Fibroblast of pulmonary artery (primary cell): ENCODE measurements around the gene AGAP3.

Source experiments
- DNase-seq: peaks from one replicate; pipeline ENCODE4 v3.0.0-alpha.2; 2010; ENCODE audit warnings: low read depth
- H3K4me3 ChIP-seq: replicated peaks from 2 replicates; pipeline ENCODE4 v1.5.1; 2011; ENCODE audit warnings: low read depth, mild to moderate bottlenecking, control low read depth, low read length, moderate library complexity
- TF ChIP-seq, protein P1 (sequence below): IDR thresholded peaks from 2 replicates; pipeline ENCODE4 v1.5.1; 2011; ENCODE audit warnings: mild to moderate bottlenecking, control low read depth, low read length, inconsistent platforms; ENCODE audit errors: missing control alignments

The AGAP3 gene

GRCh38 chr7:151125846-151126481, 39.7 kb downstream of the AGAP3 start:
- no peak overlapping the region for H3K4me3 ChIP-seq
- no peak for DNase-seq
- TF ChIP-seq, protein P1, sequence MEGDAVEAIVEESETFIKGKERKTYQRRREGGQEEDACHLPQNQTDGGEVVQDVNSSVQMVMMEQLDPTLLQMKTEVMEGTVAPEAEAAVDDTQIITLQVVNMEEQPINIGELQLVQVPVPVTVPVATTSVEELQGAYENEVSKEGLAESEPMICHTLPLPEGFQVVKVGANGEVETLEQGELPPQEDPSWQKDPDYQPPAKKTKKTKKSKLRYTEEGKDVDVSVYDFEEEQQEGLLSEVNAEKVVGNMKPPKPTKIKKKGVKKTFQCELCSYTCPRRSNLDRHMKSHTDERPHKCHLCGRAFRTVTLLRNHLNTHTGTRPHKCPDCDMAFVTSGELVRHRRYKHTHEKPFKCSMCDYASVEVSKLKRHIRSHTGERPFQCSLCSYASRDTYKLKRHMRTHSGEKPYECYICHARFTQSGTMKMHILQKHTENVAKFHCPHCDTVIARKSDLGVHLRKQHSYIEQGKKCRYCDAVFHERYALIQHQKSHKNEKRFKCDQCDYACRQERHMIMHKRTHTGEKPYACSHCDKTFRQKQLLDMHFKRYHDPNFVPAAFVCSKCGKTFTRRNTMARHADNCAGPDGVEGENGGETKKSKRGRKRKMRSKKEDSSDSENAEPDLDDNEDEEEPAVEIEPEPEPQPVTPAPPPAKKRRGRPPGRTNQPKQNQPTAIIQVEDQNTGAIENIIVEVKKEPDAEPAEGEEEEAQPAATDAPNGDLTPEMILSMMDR, result no peak

- no peak overlapping the region for H3K4me3 ChIP-seq
- DNase-seq, result no peak
- TF ChIP-seq, protein P1, result no peak
Observed at GRCh38 chr7:151126491-151127137, 40.3 kb downstream of the AGAP3 start.

DNA sequence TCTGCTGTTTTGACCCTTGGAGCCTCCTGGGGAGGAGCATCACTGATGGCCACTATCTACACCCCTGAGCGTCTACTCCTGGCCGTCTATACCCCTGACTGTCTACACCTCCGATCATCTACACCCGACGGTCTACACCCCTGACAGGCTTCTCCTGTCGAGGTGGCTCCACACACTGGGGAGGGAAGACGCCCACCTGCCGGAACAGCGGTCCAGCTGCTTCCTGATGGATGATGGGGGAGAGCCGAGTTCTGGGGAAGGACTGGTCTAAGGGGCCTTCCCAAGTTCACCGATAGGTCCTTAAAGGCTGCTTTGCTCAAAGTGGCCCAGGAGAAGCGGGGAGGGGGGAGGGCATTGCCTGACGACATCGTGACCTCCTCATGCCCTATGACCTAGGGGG, 41.9 kb downstream of the AGAP3 start:
- no peak overlapping the region for H3K4me3 ChIP-seq
- no peak for DNase-seq
- TF ChIP-seq, protein P1, result no peak

DNA sequence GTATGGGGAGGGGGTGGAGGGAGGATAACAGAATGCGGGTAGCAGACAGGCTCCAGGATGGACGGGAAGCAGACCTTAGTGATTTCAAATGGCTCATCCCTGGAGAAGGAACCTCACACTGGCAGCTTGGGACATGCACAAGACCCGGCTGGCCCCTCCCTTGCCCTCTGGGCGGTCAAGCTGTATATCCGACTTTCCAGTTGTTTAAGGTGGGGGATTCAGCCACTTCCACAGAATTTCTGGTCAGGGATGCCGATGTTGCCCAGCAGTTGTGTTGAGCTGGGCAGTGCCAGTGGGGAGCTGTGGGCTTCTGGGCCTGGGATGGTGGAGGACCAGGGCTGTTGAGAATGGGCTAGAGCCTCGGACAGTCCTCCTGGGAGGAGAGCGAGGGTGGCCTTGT, 42.4 kb downstream of the AGAP3 start:
- no peak for DNase-seq
- no peak overlapping the region for H3K4me3 ChIP-seq
- TF ChIP-seq, protein P1, result no peak

- TF ChIP-seq, protein P1, result no peak
- no peak overlapping the region for H3K4me3 ChIP-seq
- no peak for DNase-seq
Observed at GRCh38 chr7:151129117-151129959, 43.1 kb downstream of the AGAP3 start.

DNA sequence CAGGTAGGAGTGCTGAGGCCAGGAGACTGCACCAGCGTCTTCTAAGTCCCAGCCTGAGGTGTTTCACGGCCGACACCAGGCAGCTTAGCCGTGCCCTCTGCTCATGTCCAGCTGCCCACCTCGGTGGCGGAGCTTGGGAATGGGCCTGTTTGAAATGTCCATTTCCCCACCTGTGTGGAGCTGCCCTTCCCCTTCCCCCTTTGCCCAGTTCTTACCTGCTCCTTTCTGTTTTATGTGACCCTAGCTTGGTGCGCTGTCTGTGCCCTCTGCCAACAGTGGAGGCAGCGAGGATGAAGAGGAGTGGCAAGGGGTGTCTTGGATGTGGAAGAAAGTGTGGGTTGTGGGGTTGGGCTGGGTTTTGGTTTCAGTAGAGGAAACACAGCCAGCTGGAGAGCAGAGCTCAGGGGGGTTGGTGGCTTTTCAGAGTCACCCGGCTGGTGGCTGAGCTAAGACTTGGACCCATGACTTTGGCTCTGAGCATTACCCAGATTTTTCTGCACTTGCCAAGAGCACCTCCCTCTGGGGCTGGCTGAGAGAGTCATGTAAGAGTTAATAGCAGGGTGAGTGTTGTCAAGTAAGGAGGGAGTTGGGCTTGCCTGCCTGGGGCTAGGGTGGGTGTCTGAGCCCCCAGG, 43.8 kb downstream of the AGAP3 start:
- DNase-seq, result no peak
- TF ChIP-seq, protein P1, result no peak
- H3K4me3 ChIP-seq, result no peak overlapping the region
